HepG2 (cell line): ENCODE data around the gene ZSWIM6. TPM values are rescaled to one million over a fixed set of nuclear protein-coding genes. Genes with fewer than 3 reads are reported as not detected.

Experiments
- FOXK1 ChIP-seq: sonication (generic); formaldehyde crosslinking; IDR thresholded peaks from 2 replicates; pipeline ENCODE4 v1.4.0; 2020; ENCODE audit warnings: low read depth, missing genetic modification reagents, borderline replicate concordance
- GATAD1 ChIP-seq: IDR thresholded peaks from 2 replicates; pipeline ENCODE4 v1.6.1; 2016; ENCODE audit warnings: missing genetic modification reagents, missing compliant biosample characterization
- ZNF142 ChIP-seq: sonication (generic); formaldehyde crosslinking; IDR thresholded peaks from 2 replicates; pipeline ENCODE4 v1.4.0; 2020; ENCODE audit warnings: missing genetic modification reagents
- ZNF407 ChIP-seq: sonication (generic); formaldehyde crosslinking; IDR thresholded peaks from one replicate; pipeline ENCODE4 v1.5.1; 2020; ENCODE audit warnings: mild to moderate bottlenecking, missing genetic modification reagents; ENCODE audit errors: not compliant biosample characterization
- ZNF687 ChIP-seq: sonication (generic); formaldehyde crosslinking; IDR thresholded peaks from 2 replicates; pipeline ENCODE4 v1.5.1; 2020; ENCODE audit warnings: mild to moderate bottlenecking, missing genetic modification reagents, moderate library complexity
- polyA plus RNA-seq, 8 experiments: library from polyadenylated mRNA; depleted of rRNA in 3 of 8; stranded (reverse) in 7 of 8; unstranded in 1 of 8; fragments of >200 nt; fragmentation: Illumina TruSeq in 4 of 8; extraction: Trizol in 4 of 8; gene quantifications; 2 replicates each; pipeline versions ENCODE4 v1.2.1 to v1.2.3, GENCODE V29; 2011 to 2016; ENCODE audit warnings: low read depth in 4 of 8, missing spikeins in 1 of 8, mixed read lengths in 1 of 8; ENCODE audit not compliant: insufficient read depth in 1 of 8
- total RNA-seq, 5 experiments: library from RNA; depleted of rRNA; stranded (reverse); fragments of >200 nt; fragmentation: Illumina TruSeq; extraction: Trizol; gene quantifications; 2 replicates each; pipeline ENCODE4 v1.2.3, GENCODE V29; 2016; ENCODE audit warnings: low read depth in 1 of 5

ZSWIM6 gene
- total and polyA plus RNA-seq, 2 of the 13 experiments (the other 11 are each of a cell fraction or from before 2014, with no cell fraction given), result 0.82 to 1.9 TPM

- TF ChIP-seq ZNF142, result no peak
- TF ChIP-seq FOXK1 (CRISPR knock-in tag), result no peak
- no peak for TF ChIP-seq ZNF687
- no peak for TF ChIP-seq GATAD1
- TF ChIP-seq ZNF407 (CRISPR knock-in tag), result no peak
Measured at GRCh38 chr5:61425918-61426317, 93.9 kb downstream of the ZSWIM6 start (continued).
